SU-DHL-6 (cell line): Measurements from ENCODE around the gene PPARA.

Experiments used
- CTCF ChIP-seq: fragments of 200-600 bp; sonication (generic); IDR thresholded peaks from one replicate; pipeline ENCODE4 v1.5.1; 2017; ENCODE audit warnings: antibody characterized with exemption, mild to moderate bottlenecking, low read length, moderate library complexity; ENCODE audit not compliant: insufficient read depth, poor library complexity, severe bottlenecking
- EZH2phosphoT487 ChIP-seq: fragments of 200-600 bp; sonication (generic), shearing (Covaris generic); conservative IDR thresholded peaks from 2 replicates; pipeline ENCODE4 v1.6.1; 2018; ENCODE audit warnings: mild to moderate bottlenecking, antibody characterized with exemption, low read length, moderate library complexity, mixed read lengths

- TF ChIP-seq EZH2phosphoT487 = no peak
- no peak for TF ChIP-seq CTCF
Measured at GRCh38 chr22:46229701-46230100, 79.4 kb downstream of the PPARA start.
